Neural cell (in vitro differentiated cells): Measurements from ENCODE around the gene CEACAM19. TPM values are rescaled to one million over a fixed set of nuclear protein-coding genes. Genes with fewer than 3 reads are reported as not detected.

Source experiments
- H2AFZ ChIP-seq: fragments of 200-600, 300-800 bp; sonication (generic), shearing (Covaris generic); 2 replicates; pipeline ENCODE4 v1.6.0; 2014; ENCODE audit warnings: low read depth, mild to moderate bottlenecking, antibody characterized with exemption, low read length, moderate library complexity
- H3F3A ChIP-seq: fragments of 200-600 bp; shearing (Covaris generic); 2 replicates; pipeline ENCODE4 v1.6.1; 2016; ENCODE audit warnings: mild to moderate bottlenecking, moderate library complexity, mixed read lengths, antibody characterized with exemption, low read length; ENCODE audit not compliant: insufficient read depth, poor library complexity, severe bottlenecking
- H3K27ac ChIP-seq: fragments of 200-600, 300-800 bp; sonication (generic), shearing (Covaris generic); 2 replicates; pipeline ENCODE4 v1.5.1; 2014; ENCODE audit warnings: mild to moderate bottlenecking, low read length, moderate library complexity
- H3K27me3 ChIP-seq: fragments of 300-800, 200-600 bp; sonication (generic), shearing (Covaris generic); 2 replicates; pipeline ENCODE4 v1.6.0; 2014; ENCODE audit warnings: mild to moderate bottlenecking, low read depth, low read length, moderate library complexity; ENCODE audit not compliant: insufficient read depth
- H3K36me3 ChIP-seq: fragments of 300-800, 200-600 bp; sonication (generic), shearing (Covaris generic); 2 replicates; pipeline ENCODE4 v1.5.1; 2014; ENCODE audit warnings: mild to moderate bottlenecking, antibody characterized with exemption, low read length, moderate library complexity; ENCODE audit not compliant: insufficient read depth
- H3K4me2 ChIP-seq: fragments of 300-800, 200-600 bp; sonication (generic), shearing (Covaris generic); 2 replicates; pipeline ENCODE4 v1.6.0; 2014; ENCODE audit warnings: mild to moderate bottlenecking, low read length
- H3K4me3 ChIP-seq: fragments of 300-800, 200-600 bp; sonication (generic), shearing (Covaris generic); 2 replicates; pipeline ENCODE4 v1.5.1; 2014; ENCODE audit warnings: mild to moderate bottlenecking, low read length, moderate library complexity
- H3K79me2 ChIP-seq: fragments of 200-600 bp; shearing (Covaris generic); replicated peaks from 2 replicates; pipeline ENCODE4 v1.6.0; 2014; ENCODE audit warnings: mild to moderate bottlenecking, low read length, moderate library complexity; ENCODE audit not compliant: insufficient read depth
- H3K9ac ChIP-seq: fragments of 300-800, 200-600 bp; sonication (generic), shearing (Covaris generic); 2 replicates; pipeline ENCODE4 v1.6.1; 2016; ENCODE audit warnings: mild to moderate bottlenecking, low read length, mixed read lengths
- H3K9me2 ChIP-seq: fragments of 200-600 bp; shearing (Covaris generic); 2 replicates; pipeline ENCODE4 v1.6.1; 2016; ENCODE audit warnings: mild to moderate bottlenecking, low read length, mixed read lengths; ENCODE audit not compliant: insufficient read depth
- H3K9me3 ChIP-seq: fragments of 200-600, 300-800 bp; sonication (generic), shearing (Covaris generic); 2 replicates; pipeline ENCODE4 v1.6.1; 2016; ENCODE audit warnings: mild to moderate bottlenecking, mixed run types, low read length, moderate library complexity, mixed read lengths
- H4K20me1 ChIP-seq: fragments of 200-600 bp; shearing (Covaris generic); 2 replicates; pipeline ENCODE4 v1.6.1; 2016; ENCODE audit warnings: mild to moderate bottlenecking, mixed run types; ENCODE audit not compliant: insufficient read depth
- EP300 ChIP-seq: fragments of 450-650 bp; conservative IDR thresholded peaks from 2 replicates; pipeline ENCODE4 v1.6.1; 2014; ENCODE audit warnings: antibody characterized with exemption, mild to moderate bottlenecking, moderate library complexity; ENCODE audit not compliant: poor library complexity, severe bottlenecking
- EZH2 ChIP-seq: fragments of 200-600, 300-800 bp; shearing (Covaris generic), sonication (generic); IDR thresholded peaks from 2 replicates; pipeline ENCODE4 v1.6.1; 2014; ENCODE audit warnings: antibody characterized with exemption, low read length, borderline replicate concordance, mild to moderate bottlenecking; ENCODE audit not compliant: insufficient read depth, poor library complexity, severe bottlenecking
- MXI1 ChIP-seq: fragments of 450-650 bp; conservative IDR thresholded peaks from 2 replicates; pipeline ENCODE4 v1.6.1; 2014; ENCODE audit warnings: antibody characterized with exemption, mild to moderate bottlenecking; ENCODE audit not compliant: poor library complexity, severe bottlenecking
- POLR2AphosphoS5 ChIP-seq: IDR thresholded peaks from 2 replicates; pipeline ENCODE4 v1.6.1; 2012
- RAD21 ChIP-seq: fragments of 450-650 bp; conservative IDR thresholded peaks from 2 replicates; pipeline ENCODE4 v1.6.1; 2014; ENCODE audit warnings: antibody characterized with exemption, mild to moderate bottlenecking, moderate library complexity
- SMC3 ChIP-seq: fragments of 450-650 bp; conservative IDR thresholded peaks from 2 replicates; pipeline ENCODE4 v1.6.1; 2014; ENCODE audit warnings: antibody characterized with exemption, mild to moderate bottlenecking, moderate library complexity; ENCODE audit not compliant: poor library complexity
- TAF1 ChIP-seq: IDR thresholded peaks from 2 replicates; pipeline ENCODE4 v1.6.1; 2012; ENCODE audit warnings: low read depth
- polyA plus RNA-seq: library from polyadenylated mRNA; depleted of rRNA; stranded (reverse); fragments of >200 nt; gene quantifications from 2 replicates; pipeline ENCODE4 v1.2.3, GENCODE V29; 2014
- TF ChIP-seq, protein P1 (sequence below): IDR thresholded peaks from 2 replicates; pipeline ENCODE4 v1.6.1; 2012; ENCODE audit warnings: borderline replicate concordance
- TF ChIP-seq, protein P2 (sequence below): fragments of 450-650 bp; IDR thresholded peaks from 2 replicates; pipeline ENCODE4 v1.5.1; 2014; ENCODE audit warnings: antibody characterized with exemption, mild to moderate bottlenecking, moderate library complexity; ENCODE audit not compliant: poor library complexity, severe bottlenecking

Gene CEACAM19
- polyA plus RNA-seq, 1 donor from 2014 or later, result 1.9 TPM

DNA sequence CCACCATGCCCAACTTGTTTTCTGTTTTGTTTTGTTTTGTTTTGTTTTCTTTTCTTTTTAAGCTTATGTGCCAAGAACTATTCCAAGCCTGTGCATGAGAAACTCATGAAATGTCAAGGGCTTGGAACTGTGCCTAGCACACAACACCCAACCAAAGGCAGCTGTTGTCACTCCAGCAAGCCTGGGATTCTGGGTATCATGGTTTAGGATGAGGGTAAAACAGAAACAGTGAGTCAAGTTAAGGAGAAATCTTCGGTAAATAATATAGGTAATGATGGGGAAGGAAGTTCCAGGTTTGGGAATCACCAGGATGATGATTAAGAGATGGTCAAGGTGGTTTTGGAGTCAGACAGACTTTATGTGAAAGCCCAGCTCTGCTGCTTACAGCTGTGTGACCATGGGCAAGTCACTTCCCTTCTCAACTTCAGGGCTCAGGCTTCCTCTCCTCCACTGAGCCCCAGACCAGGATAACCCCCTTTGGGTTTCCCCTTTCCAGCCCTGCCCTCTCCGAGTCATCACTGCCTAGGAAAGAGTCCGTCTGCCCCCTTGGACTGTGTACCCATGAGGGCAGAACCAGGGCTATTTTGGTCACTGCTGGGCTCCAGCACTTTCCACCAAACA lies 22.5 kb upstream of the CEACAM19 start:
- TF ChIP-seq, protein P1, sequence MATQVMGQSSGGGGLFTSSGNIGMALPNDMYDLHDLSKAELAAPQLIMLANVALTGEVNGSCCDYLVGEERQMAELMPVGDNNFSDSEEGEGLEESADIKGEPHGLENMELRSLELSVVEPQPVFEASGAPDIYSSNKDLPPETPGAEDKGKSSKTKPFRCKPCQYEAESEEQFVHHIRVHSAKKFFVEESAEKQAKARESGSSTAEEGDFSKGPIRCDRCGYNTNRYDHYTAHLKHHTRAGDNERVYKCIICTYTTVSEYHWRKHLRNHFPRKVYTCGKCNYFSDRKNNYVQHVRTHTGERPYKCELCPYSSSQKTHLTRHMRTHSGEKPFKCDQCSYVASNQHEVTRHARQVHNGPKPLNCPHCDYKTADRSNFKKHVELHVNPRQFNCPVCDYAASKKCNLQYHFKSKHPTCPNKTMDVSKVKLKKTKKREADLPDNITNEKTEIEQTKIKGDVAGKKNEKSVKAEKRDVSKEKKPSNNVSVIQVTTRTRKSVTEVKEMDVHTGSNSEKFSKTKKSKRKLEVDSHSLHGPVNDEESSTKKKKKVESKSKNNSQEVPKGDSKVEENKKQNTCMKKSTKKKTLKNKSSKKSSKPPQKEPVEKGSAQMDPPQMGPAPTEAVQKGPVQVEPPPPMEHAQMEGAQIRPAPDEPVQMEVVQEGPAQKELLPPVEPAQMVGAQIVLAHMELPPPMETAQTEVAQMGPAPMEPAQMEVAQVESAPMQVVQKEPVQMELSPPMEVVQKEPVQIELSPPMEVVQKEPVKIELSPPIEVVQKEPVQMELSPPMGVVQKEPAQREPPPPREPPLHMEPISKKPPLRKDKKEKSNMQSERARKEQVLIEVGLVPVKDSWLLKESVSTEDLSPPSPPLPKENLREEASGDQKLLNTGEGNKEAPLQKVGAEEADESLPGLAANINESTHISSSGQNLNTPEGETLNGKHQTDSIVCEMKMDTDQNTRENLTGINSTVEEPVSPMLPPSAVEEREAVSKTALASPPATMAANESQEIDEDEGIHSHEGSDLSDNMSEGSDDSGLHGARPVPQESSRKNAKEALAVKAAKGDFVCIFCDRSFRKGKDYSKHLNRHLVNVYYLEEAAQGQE, result no peak
- TF ChIP-seq TAF1 (no peak), EZH2 (no peak), SMC3 (no peak)
- TF ChIP-seq, protein P2, sequence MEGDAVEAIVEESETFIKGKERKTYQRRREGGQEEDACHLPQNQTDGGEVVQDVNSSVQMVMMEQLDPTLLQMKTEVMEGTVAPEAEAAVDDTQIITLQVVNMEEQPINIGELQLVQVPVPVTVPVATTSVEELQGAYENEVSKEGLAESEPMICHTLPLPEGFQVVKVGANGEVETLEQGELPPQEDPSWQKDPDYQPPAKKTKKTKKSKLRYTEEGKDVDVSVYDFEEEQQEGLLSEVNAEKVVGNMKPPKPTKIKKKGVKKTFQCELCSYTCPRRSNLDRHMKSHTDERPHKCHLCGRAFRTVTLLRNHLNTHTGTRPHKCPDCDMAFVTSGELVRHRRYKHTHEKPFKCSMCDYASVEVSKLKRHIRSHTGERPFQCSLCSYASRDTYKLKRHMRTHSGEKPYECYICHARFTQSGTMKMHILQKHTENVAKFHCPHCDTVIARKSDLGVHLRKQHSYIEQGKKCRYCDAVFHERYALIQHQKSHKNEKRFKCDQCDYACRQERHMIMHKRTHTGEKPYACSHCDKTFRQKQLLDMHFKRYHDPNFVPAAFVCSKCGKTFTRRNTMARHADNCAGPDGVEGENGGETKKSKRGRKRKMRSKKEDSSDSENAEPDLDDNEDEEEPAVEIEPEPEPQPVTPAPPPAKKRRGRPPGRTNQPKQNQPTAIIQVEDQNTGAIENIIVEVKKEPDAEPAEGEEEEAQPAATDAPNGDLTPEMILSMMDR, result no peak
- Histone ChIP-seq H3K9me3 (no peaks in the 10 kb centered on the region), H2AFZ (no peak overlapping the region), H3K36me3 (no peaks in the 10 kb centered on the region), H3K27ac (no peak overlapping the region), H3K4me2 (no peak overlapping the region), H4K20me1 (no peaks in the 10 kb centered on the region), H3K27me3 (no peaks in the 10 kb centered on the region), H3K79me2 (no peaks in the 10 kb centered on the region), H3F3A (no peaks in the 10 kb centered on the region), H3K4me3 (no peak overlapping the region), H3K9me2 (no peaks in the 10 kb centered on the region), H3K9ac (no peak overlapping the region)

DNA sequence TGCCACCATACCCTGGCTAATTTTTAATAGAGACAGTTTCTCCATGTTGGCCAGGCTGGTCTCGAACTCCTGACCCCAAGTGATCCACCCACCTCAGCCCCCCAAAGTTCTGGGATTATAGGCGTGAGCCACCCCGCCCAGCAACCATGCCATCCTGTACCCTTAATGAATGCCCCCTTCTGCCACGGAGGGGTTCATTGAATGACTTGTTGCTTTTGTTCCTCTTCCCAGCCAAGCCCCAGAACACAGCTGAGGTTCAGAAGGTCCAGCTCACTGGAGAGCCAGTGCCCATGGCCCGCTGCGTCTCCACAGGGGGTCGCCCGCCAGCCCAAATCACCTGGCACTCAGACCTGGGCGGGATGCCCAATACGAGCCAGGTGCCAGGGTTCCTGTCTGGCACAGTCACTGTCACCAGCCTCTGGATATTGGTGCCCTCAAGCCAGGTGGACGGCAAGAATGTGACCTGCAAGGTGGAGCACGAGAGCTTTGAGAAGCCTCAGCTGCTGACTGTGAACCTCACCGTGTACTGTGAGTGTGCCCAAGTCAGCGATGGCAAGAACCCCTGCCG lies 21.6 kb upstream of the CEACAM19 start:
- H3K36me3 ChIP-seq, result no peaks in the 10 kb centered on the region
- no peak overlapping the region for H3K4me2 ChIP-seq

More for the DNA sequence above, 21.6 kb upstream of the CEACAM19 start:
- H3K27me3 ChIP-seq, result no peaks in the 10 kb centered on the region
- no peak overlapping the region for H2AFZ ChIP-seq
- H3K4me3 ChIP-seq, result no peak overlapping the region
- H3K9ac ChIP-seq, result no peak overlapping the region
- no peaks in the 10 kb centered on the region for H3K9me2 ChIP-seq
- no peaks in the 10 kb centered on the region for H4K20me1 ChIP-seq
- H3K27ac ChIP-seq, result no peak overlapping the region
- H3F3A ChIP-seq, result no peaks in the 10 kb centered on the region
- H3K9me3 ChIP-seq, result no peaks in the 10 kb centered on the region
- no peaks in the 10 kb centered on the region for H3K79me2 ChIP-seq
- TF ChIP-seq TAF1 (no peak), EZH2 (no peak), RAD21 (no peak), SMC3 (no peak), POLR2AphosphoS5 (no peak), MXI1 (no peak), EP300 (no peak)
- TF ChIP-seq, protein P1, result no peak
- TF ChIP-seq, protein P2, result no peak
